GM12892 (cell line): ENCODE measurements around the gene POLR2L.

Source experiments
- POLR2A ChIP-seq: IDR thresholded peaks from 2 replicates; pipeline ENCODE4 v1.6.1; 2011; ENCODE audit warnings: low read depth, low read length, control low read depth
- POLR2AphosphoS5 ChIP-seq: IDR thresholded peaks from 2 replicates; pipeline ENCODE4 v1.6.1; 2011; ENCODE audit warnings: low read depth, low read length, control low read depth
- TAF1 ChIP-seq: IDR thresholded peaks from 2 replicates; pipeline ENCODE4 v1.6.1; 2011; ENCODE audit warnings: low read depth, mild to moderate bottlenecking, control low read depth, low read length, borderline replicate concordance

GRCh38 chr11:866481-866880, 24.2 kb upstream of the POLR2L start:
- TF ChIP-seq TAF1 (no peak), POLR2A (no peak), POLR2AphosphoS5 (no peak)
